HEK293 (cell line): Measurements from ENCODE around the gene ZNF84.
A peak's percentile ranks its signal among the peaks of the same experiment; 100 is the strongest.

Experiments used
- CTCF ChIA-PET: fragments of 350-600 bp; formaldehyde crosslinking; extraction: SDS; loops from one replicate; lab custom pipeline; 2021; ENCODE audit warnings: antibody characterized with exemption; lab: Yijun Ruan, JAX
- POLR2A ChIA-PET: fragments of 300-600 bp; formaldehyde crosslinking; extraction: SDS; loops from one replicate; lab custom pipeline; 2020; ENCODE audit warnings: antibody characterized with exemption, inconsistent platforms; lab: Yijun Ruan, JAX
- H3K27ac ChIP-seq: fragments of 200-500 bp; sonication (Bioruptor generic); 2 replicates; pipeline ENCODE4 v1.5.1; 2014; ENCODE audit warnings: low read depth, low read length, control low read depth, inconsistent platforms; ENCODE audit errors: extremely low read depth
- H3K36me3 ChIP-seq, 2 experiments: fragments of 200-500 bp in 1 of 2; sonication (Bioruptor generic) in 1 of 2; 1 replicate in 1 of 2; 2 replicates in 1 of 2; pipeline ENCODE4 v1.5.1; 2014 to 2017; ENCODE audit warnings: inconsistent platforms in 2 of 2, low read length in 2 of 2; ENCODE audit not compliant: control insufficient read depth in 2 of 2, insufficient read depth in 1 of 2
- H3K4me1 ChIP-seq: fragments of 200-500 bp; sonication (Bioruptor generic); 2 replicates; pipeline ENCODE4 v1.5.1; 2014; ENCODE audit warnings: mild to moderate bottlenecking, low read length, inconsistent platforms; ENCODE audit not compliant: control insufficient read depth, insufficient read depth
- H3K4me3 ChIP-seq: 2 replicates; pipeline ENCODE4 v1.5.1; 2011; ENCODE audit warnings: low read depth, mild to moderate bottlenecking, control low read depth, low read length, moderate library complexity
- H3K9me3 ChIP-seq: fragments of 200-500 bp; sonication (Bioruptor generic); 2 replicates; pipeline ENCODE4 v1.5.1; 2014; ENCODE audit warnings: low read depth, low read length, inconsistent platforms; ENCODE audit not compliant: control insufficient read depth, insufficient read depth
- BCL11A ChIP-seq: fragments of 450-650 bp; formaldehyde crosslinking; IDR thresholded peaks from 2 replicates; pipeline ENCODE4 v1.5.1; 2016; ENCODE audit warnings: low read depth, missing biosample characterization, missing genetic modification characterization
- EGR2 ChIP-seq: fragments of 450-650 bp; formaldehyde crosslinking; IDR thresholded peaks from 2 replicates; pipeline ENCODE4 v1.5.1; 2016; ENCODE audit warnings: low read depth, missing biosample characterization, missing genetic modification characterization
- HOXD13 ChIP-seq: sonication (generic); formaldehyde crosslinking; IDR thresholded peaks from 2 replicates; pipeline ENCODE4 v1.8.0; 2022; ENCODE audit warnings: missing genetic modification reagents, borderline replicate concordance
- ZBTB1 ChIP-seq: fragments of 450-650 bp; formaldehyde crosslinking; IDR thresholded peaks from 2 replicates; pipeline ENCODE4 v1.5.1; 2016; ENCODE audit warnings: missing biosample characterization, missing genetic modification characterization
- ZNF10 ChIP-seq: fragments of 450-650 bp; formaldehyde crosslinking; IDR thresholded peaks from 2 replicates; pipeline ENCODE4 v1.5.1; 2017; ENCODE audit warnings: missing biosample characterization, missing genetic modification characterization
- ZNF121 ChIP-seq: fragments of 450-650 bp; formaldehyde crosslinking; IDR thresholded peaks from 2 replicates; pipeline ENCODE4 v1.5.1; 2016; ENCODE audit warnings: missing biosample characterization, missing genetic modification characterization
- ZNF155 ChIP-seq: fragments of 450-650 bp; formaldehyde crosslinking; IDR thresholded peaks from 2 replicates; pipeline ENCODE4 v1.5.1; 2016; ENCODE audit warnings: missing biosample characterization, missing genetic modification characterization
- ZNF16 ChIP-seq: fragments of 450-650 bp; formaldehyde crosslinking; IDR thresholded peaks from 2 replicates; pipeline ENCODE4 v1.5.1; 2016; ENCODE audit warnings: low read depth, missing biosample characterization, missing genetic modification characterization
- ZNF350 ChIP-seq: fragments of 450-650 bp; formaldehyde crosslinking; IDR thresholded peaks from 2 replicates; pipeline ENCODE4 v1.5.0; 2017; ENCODE audit warnings: missing biosample characterization, mild to moderate bottlenecking, missing genetic modification characterization
- ZNF501 ChIP-seq: fragments of 450-650 bp; formaldehyde crosslinking; IDR thresholded peaks from 2 replicates; pipeline ENCODE4 v1.5.1; 2016; ENCODE audit warnings: missing biosample characterization, missing genetic modification characterization
- ZNF791 ChIP-seq: fragments of 450-650 bp; formaldehyde crosslinking; IDR thresholded peaks from 2 replicates; pipeline ENCODE4 v1.5.1; 2016; ENCODE audit warnings: missing biosample characterization, missing genetic modification characterization
- ZNF843 ChIP-seq: fragments of 450-650 bp; formaldehyde crosslinking; IDR thresholded peaks from 2 replicates; pipeline ENCODE4 v1.5.1; 2016; ENCODE audit warnings: missing biosample characterization, missing genetic modification characterization
- ZXDB ChIP-seq: fragments of 450-650 bp; formaldehyde crosslinking; IDR thresholded peaks from 2 replicates; pipeline ENCODE4 v1.5.1; 2016; ENCODE audit warnings: missing biosample characterization, missing genetic modification characterization
- TF ChIP-seq, protein P1 (sequence below): fragments of 450-650 bp; formaldehyde crosslinking; conservative IDR thresholded peaks from 2 replicates; pipeline ENCODE4 v1.5.1; 2016; ENCODE audit warnings: low read depth, missing biosample characterization, missing genetic modification characterization
- TF ChIP-seq, protein P2 (sequence below): fragments of 450-650 bp; formaldehyde crosslinking; IDR thresholded peaks from 2 replicates; pipeline ENCODE4 v1.5.1; 2017; ENCODE audit warnings: missing biosample characterization, missing genetic modification characterization
- TF ChIP-seq, protein P3 (sequence below): fragments of 450-650 bp; formaldehyde crosslinking; IDR thresholded peaks from 2 replicates; pipeline ENCODE4 v1.5.1; 2016; ENCODE audit warnings: missing biosample characterization, missing genetic modification characterization
- TF ChIP-seq, protein P4 (sequence below): fragments of 450-650 bp; formaldehyde crosslinking; IDR thresholded peaks from 2 replicates; pipeline ENCODE4 v1.5.1; 2016; ENCODE audit warnings: missing biosample characterization, missing genetic modification characterization
- TF ChIP-seq, protein P5 (sequence below): fragments of 450-650 bp; formaldehyde crosslinking; IDR thresholded peaks from 2 replicates; pipeline ENCODE4 v1.5.1; 2017; ENCODE audit warnings: missing biosample characterization, missing genetic modification characterization
- TF ChIP-seq, protein P6 (sequence below): fragments of 450-650 bp; formaldehyde crosslinking; IDR thresholded peaks from 2 replicates; pipeline ENCODE4 v1.5.1; 2016; ENCODE audit warnings: missing biosample characterization, missing genetic modification characterization, borderline replicate concordance
- TF ChIP-seq, protein P7 (sequence below): fragments of 450-650 bp; formaldehyde crosslinking; IDR thresholded peaks from 2 replicates; pipeline ENCODE4 v1.5.1; 2017; ENCODE audit warnings: missing biosample characterization, missing genetic modification characterization

The ZNF84 gene

DNA sequence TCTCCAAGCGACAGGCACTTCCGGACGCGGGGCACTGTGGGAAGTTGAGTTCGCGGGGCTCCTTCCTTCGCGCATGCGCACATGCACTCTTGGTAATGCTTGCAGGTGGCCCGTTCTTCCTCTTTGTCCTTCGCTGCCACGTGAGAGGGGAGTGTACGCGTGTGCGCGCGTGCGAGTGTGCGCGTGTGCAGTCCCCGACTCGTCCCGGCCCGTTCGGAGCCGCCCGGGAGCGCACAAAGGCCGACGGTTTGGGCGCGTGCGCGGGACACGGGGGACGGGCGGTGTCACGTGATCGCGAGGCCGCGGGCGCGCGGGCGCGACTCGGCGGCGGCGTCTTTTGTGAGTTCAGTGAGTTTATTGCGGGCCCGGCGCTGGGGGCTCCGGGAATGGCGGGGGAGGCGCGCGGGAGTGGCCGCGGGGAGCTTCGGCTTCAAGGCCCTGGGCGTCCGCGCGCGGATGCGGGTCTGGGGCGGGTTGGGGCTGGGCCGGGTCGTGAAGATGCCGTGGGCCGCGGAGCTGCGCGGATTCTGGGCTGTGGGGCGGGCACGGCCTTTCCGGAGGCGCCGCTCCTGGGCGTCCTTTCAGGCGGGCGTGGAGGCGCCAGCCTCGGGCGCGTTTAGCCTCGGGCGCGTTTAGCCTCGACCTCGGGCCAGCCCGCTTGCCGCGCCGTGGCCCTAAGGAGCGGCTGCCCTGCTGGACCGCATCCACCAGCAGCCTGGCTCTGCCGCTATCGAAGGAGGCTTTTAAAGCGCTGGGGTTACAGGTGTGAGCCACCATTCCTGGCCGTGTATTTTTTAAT, at the start of gene ZNF84:
Gene ZNF84, plus strand, starts transcription at position 303 of the 799 bp plus-strand sequence. CDS start 3,959 bp downstream, outside the sequence.
- Histone ChIP-seq H3K27ac (peak within 1 kb of the TSS; percentile 96), H3K4me3 (peak within 1 kb of the TSS; percentile 75), H3K9me3 (no peaks in the 10 kb centered on the region; the same call in none of the 2 replicates), H3K36me3 (peaks cover 7 to 30% of the 10 kb centered on the region in 2 experiments), H3K4me1 (no peaks in the 10 kb centered on the region)
- CTCF ChIA-PET: no interaction called here
- POLR2A ChIA-PET: interaction anchor here (0.6 to 1.5 kb wide), 3 partner anchors 46 to 183 kb away, joined by 3 to 6 read pairs (median 4); partner anchors contain the start of gene ZNF26
- TF ChIP-seq ZXDB (tag by site-specific recombination) (no peak), ZNF155 (tag by site-specific recombination) (no peak), HOXD13 (CRISPR knock-in tag) (no peak), ZNF791 (tag by site-specific recombination) (no peak), ZNF843 (tag by site-specific recombination) (no peak), ZNF10 (tag by site-specific recombination) (no peak), ZNF350 (tag by site-specific recombination) (no peak), ZNF16 (tag by site-specific recombination) (no peak), EGR2 (tag by site-specific recombination) (peak; percentile 48; the same call in 1 of the 2 replicates), ZBTB1 (tag by site-specific recombination) (no peak), ZNF121 (no peak), ZNF501 (tag by site-specific recombination) (no peak), BCL11A (no peak)
- TF ChIP-seq, protein P1, sequence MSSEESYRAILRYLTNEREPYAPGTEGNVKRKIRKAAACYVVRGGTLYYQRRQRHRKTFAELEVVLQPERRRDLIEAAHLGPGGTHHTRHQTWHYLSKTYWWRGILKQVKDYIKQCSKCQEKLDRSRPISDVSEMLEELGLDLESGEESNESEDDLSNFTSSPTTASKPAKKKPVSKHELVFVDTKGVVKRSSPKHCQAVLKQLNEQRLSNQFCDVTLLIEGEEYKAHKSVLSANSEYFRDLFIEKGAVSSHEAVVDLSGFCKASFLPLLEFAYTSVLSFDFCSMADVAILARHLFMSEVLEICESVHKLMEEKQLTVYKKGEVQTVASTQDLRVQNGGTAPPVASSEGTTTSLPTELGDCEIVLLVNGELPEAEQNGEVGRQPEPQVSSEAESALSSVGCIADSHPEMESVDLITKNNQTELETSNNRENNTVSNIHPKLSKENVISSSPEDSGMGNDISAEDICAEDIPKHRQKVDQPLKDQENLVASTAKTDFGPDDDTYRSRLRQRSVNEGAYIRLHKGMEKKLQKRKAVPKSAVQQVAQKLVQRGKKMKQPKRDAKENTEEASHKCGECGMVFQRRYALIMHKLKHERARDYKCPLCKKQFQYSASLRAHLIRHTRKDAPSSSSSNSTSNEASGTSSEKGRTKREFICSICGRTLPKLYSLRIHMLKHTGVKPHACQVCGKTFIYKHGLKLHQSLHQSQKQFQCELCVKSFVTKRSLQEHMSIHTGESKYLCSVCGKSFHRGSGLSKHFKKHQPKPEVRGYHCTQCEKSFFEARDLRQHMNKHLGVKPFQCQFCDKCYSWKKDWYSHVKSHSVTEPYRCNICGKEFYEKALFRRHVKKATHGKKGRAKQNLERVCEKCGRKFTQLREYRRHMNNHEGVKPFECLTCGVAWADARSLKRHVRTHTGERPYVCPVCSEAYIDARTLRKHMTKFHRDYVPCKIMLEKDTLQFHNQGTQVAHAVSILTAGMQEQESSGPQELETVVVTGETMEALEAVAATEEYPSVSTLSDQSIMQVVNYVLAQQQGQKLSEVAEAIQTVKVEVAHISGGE (tag by site-specific recombination): peak; percentile 79
- TF ChIP-seq, protein P2, sequence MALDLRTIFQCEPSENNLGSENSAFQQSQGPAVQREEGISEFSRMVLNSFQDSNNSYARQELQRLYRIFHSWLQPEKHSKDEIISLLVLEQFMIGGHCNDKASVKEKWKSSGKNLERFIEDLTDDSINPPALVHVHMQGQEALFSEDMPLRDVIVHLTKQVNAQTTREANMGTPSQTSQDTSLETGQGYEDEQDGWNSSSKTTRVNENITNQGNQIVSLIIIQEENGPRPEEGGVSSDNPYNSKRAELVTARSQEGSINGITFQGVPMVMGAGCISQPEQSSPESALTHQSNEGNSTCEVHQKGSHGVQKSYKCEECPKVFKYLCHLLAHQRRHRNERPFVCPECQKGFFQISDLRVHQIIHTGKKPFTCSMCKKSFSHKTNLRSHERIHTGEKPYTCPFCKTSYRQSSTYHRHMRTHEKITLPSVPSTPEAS (tag by site-specific recombination): peak; percentile 93
- TF ChIP-seq, protein P3, sequence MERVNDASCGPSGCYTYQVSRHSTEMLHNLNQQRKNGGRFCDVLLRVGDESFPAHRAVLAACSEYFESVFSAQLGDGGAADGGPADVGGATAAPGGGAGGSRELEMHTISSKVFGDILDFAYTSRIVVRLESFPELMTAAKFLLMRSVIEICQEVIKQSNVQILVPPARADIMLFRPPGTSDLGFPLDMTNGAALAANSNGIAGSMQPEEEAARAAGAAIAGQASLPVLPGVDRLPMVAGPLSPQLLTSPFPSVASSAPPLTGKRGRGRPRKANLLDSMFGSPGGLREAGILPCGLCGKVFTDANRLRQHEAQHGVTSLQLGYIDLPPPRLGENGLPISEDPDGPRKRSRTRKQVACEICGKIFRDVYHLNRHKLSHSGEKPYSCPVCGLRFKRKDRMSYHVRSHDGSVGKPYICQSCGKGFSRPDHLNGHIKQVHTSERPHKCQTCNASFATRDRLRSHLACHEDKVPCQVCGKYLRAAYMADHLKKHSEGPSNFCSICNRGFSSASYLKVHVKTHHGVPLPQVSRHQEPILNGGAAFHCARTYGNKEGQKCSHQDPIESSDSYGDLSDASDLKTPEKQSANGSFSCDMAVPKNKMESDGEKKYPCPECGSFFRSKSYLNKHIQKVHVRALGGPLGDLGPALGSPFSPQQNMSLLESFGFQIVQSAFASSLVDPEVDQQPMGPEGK (tag by site-specific recombination): peak; percentile 68
- TF ChIP-seq, protein P4, sequence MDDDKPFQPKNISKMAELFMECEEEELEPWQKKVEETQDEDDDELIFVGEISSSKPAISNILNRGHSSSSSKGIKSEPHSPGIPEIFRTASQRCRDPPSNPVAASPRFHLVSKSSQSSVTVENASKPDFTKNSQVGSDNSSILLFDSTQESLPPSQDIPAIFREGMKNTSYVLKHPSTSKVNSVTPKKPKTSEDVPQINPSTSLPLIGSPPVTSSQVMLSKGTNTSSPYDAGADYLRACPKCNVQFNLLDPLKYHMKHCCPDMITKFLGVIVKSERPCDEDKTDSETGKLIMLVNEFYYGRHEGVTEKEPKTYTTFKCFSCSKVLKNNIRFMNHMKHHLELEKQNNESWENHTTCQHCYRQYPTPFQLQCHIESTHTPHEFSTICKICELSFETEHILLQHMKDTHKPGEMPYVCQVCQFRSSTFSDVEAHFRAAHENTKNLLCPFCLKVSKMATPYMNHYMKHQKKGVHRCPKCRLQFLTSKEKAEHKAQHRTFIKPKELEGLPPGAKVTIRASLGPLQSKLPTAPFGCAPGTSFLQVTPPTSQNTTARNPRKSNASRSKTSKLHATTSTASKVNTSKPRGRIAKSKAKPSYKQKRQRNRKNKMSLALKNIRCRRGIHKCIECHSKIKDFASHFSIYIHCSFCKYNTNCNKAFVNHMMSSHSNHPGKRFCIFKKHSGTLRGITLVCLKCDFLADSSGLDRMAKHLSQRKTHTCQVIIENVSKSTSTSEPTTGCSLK (tag by site-specific recombination): no peak
- TF ChIP-seq, protein P5, sequence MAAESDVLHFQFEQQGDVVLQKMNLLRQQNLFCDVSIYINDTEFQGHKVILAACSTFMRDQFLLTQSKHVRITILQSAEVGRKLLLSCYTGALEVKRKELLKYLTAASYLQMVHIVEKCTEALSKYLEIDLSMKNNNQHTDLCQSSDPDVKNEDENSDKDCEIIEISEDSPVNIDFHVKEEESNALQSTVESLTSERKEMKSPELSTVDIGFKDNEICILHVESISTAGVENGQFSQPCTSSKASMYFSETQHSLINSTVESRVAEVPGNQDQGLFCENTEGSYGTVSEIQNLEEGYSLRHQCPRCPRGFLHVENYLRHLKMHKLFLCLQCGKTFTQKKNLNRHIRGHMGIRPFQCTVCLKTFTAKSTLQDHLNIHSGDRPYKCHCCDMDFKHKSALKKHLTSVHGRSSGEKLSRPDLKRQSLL (tag by site-specific recombination): no peak
- TF ChIP-seq, protein P6, sequence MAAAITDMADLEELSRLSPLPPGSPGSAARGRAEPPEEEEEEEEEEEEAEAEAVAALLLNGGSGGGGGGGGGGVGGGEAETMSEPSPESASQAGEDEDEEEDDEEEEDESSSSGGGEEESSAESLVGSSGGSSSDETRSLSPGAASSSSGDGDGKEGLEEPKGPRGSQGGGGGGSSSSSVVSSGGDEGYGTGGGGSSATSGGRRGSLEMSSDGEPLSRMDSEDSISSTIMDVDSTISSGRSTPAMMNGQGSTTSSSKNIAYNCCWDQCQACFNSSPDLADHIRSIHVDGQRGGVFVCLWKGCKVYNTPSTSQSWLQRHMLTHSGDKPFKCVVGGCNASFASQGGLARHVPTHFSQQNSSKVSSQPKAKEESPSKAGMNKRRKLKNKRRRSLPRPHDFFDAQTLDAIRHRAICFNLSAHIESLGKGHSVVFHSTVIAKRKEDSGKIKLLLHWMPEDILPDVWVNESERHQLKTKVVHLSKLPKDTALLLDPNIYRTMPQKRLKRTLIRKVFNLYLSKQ (tag by site-specific recombination): no peak
- TF ChIP-seq, protein P7, sequence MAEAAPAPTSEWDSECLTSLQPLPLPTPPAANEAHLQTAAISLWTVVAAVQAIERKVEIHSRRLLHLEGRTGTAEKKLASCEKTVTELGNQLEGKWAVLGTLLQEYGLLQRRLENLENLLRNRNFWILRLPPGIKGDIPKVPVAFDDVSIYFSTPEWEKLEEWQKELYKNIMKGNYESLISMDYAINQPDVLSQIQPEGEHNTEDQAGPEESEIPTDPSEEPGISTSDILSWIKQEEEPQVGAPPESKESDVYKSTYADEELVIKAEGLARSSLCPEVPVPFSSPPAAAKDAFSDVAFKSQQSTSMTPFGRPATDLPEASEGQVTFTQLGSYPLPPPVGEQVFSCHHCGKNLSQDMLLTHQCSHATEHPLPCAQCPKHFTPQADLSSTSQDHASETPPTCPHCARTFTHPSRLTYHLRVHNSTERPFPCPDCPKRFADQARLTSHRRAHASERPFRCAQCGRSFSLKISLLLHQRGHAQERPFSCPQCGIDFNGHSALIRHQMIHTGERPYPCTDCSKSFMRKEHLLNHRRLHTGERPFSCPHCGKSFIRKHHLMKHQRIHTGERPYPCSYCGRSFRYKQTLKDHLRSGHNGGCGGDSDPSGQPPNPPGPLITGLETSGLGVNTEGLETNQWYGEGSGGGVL (tag by site-specific recombination): no peak
